SK-N-MC (cell line): ENCODE data around the gene ZBTB7B.

Source experiments
- DNase-seq: peaks from one replicate; pipeline ENCODE4 v3.0.0-alpha.2; 2011; ENCODE audit warnings: low read depth, low spot score
- H3K27ac ChIP-seq: fragments of 200-600 bp; sonication (generic); 2 replicates; pipeline ENCODE4 v1.5.1; 2016; ENCODE audit warnings: mixed run types
- H3K36me3 ChIP-seq: fragments of 200-600 bp; sonication (generic); 2 replicates; pipeline ENCODE4 v1.6.1; 2017; ENCODE audit warnings: antibody characterized with exemption, low read length, mixed read lengths; ENCODE audit not compliant: insufficient read depth
- H3K4me3 ChIP-seq: fragments of 200-600 bp; sonication (generic); 2 replicates; pipeline ENCODE4 v1.5.1; 2016
- H3K9ac ChIP-seq: fragments of 200-600 bp; sonication (generic); 2 replicates; pipeline ENCODE4 v1.8.0; 2017; ENCODE audit warnings: mixed run types, mixed read lengths; ENCODE audit not compliant: insufficient read length
- H3K9me3 ChIP-seq: fragments of 200-600 bp; sonication (generic); 2 replicates; pipeline ENCODE4 v1.6.1; 2017; ENCODE audit warnings: low read depth, mild to moderate bottlenecking, antibody characterized with exemption, low read length, moderate library complexity, mixed read lengths
- EZH2 ChIP-seq: fragments of 200-600 bp; sonication (generic); IDR thresholded peaks from one replicate; pipeline ENCODE4 v1.6.1; 2017; ENCODE audit warnings: antibody characterized with exemption
- FOXP2 ChIP-seq: optimal IDR thresholded peaks from 2 replicates; pipeline ENCODE3; 2011; ENCODE audit warnings: mild to moderate bottlenecking, moderate library complexity; ENCODE audit not compliant: insufficient read depth; ENCODE audit errors: extremely low read length, control extremely low read depth
- POLR2AphosphoS5 ChIP-seq: IDR thresholded peaks from 2 replicates; pipeline ENCODE4 v1.6.1; 2012; ENCODE audit warnings: mild to moderate bottlenecking, low read depth, low read length, borderline replicate concordance

Gene ZBTB7B

GRCh38 chr1:155037851-155038441 is 35.3 kb downstream of the ZBTB7B start:
- Histone ChIP-seq H3K9me3 (no peaks in the 10 kb centered on the region), H3K27ac (no peak overlapping the region), H3K36me3 (no peaks in the 10 kb centered on the region), H3K9ac (no peak overlapping the region), H3K4me3 (no peak overlapping the region)
- TF ChIP-seq EZH2 = no peak
- TF ChIP-seq FOXP2 = no peak
- no peak for TF ChIP-seq POLR2AphosphoS5
- no peak for DNase-seq

DNA sequence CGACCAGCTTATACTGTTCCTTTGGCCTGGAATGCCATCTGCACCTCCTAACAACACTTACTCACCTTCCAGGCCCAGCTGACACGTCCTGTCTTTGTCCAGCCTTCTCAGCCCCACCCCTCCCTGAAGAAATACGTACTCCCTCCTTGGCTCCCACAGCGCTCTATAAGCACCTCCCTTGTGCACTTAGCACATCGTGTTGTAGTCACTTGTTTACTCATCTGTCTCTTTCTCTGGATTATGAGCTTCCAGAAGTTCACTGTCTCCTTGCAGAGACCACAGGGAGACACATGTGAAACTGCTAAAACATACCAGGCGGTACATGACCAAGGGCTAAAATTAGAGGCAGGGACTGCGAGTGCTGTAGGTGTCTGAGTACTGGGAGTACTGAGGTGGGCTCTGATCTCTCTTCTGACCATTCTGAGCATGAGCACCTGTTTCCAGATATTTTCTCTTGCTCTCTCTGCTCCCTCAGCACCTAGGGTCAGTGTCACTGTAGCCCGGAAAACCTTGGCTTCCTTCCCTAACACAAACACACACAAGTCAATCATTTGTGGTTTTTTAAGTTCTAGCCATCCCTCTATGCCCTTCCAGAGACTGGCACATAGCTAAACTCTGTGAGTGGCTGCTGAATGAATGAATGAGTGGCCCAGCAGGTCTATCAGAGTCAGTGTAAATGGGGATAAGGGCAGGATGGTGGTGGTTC is 36.2 kb downstream of the ZBTB7B start:
- no peak overlapping the region for H3K27ac ChIP-seq
- H3K4me3 ChIP-seq = no peak overlapping the region
- DNase-seq = no peak
- H3K36me3 ChIP-seq = no peaks in the 10 kb centered on the region
- no peaks in the 10 kb centered on the region for H3K9me3 ChIP-seq
- H3K9ac ChIP-seq = no peak overlapping the region
- TF ChIP-seq POLR2AphosphoS5 (no peak), EZH2 (no peak), FOXP2 (no peak)

DNA sequence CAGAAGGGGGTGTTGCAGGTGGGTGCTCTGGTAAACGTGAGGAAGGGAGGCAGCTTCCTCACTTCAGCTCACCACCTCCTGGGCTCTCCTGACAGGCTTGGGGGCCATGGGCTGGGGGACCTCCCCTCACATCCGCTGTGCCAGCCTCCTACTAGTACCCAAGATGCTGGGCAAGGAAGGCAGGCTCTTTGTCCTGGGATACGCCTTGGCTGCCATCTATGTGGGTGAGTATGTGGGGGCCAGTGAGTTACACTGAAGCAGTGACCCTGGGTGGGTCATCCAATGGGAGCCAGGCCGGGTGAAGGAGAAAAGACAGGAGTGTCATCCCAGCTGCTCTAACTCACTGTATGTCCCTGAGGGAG is 36.7 kb downstream of the ZBTB7B start:
- no peak overlapping the region for H3K4me3 ChIP-seq
- H3K27ac ChIP-seq = no peak overlapping the region
- H3K36me3 ChIP-seq = no peaks in the 10 kb centered on the region
- TF ChIP-seq FOXP2 (no peak), EZH2 (no peak), POLR2AphosphoS5 (no peak)
- no peak overlapping the region for H3K9ac ChIP-seq
- DNase-seq = no peak
- no peaks in the 10 kb centered on the region for H3K9me3 ChIP-seq

GRCh38 chr1:155040358-155041093 is 37.9 kb downstream of the ZBTB7B start:
- Histone ChIP-seq H3K4me3 (no peak overlapping the region), H3K27ac (no peak overlapping the region), H3K36me3 (no peaks in the 10 kb centered on the region), H3K9ac (no peak overlapping the region), H3K9me3 (no peaks in the 10 kb centered on the region)
- TF ChIP-seq FOXP2 (no peak), POLR2AphosphoS5 (no peak), EZH2 (no peak)
- no peak for DNase-seq

GRCh38 chr1:155042789-155043188 is 40.2 kb downstream of the ZBTB7B start:
- Histone ChIP-seq H3K27ac (no peak overlapping the region), H3K36me3 (no peaks in the 10 kb centered on the region), H3K9me3 (no peaks in the 10 kb centered on the region), H3K9ac (no peak overlapping the region), H3K4me3 (no peak overlapping the region)
- no peak for TF ChIP-seq POLR2AphosphoS5
- TF ChIP-seq FOXP2 = no peak
- no peak for TF ChIP-seq EZH2
- DNase-seq = no peak

GRCh38 chr1:155043301-155043702 is 40.7 kb downstream of the ZBTB7B start:
- Histone ChIP-seq H3K9me3 (no peaks in the 10 kb centered on the region), H3K9ac (no peak overlapping the region), H3K36me3 (no peaks in the 10 kb centered on the region), H3K4me3 (no peak overlapping the region), H3K27ac (no peak overlapping the region)
- no peak for TF ChIP-seq POLR2AphosphoS5
- DNase-seq = no peak

DNA sequence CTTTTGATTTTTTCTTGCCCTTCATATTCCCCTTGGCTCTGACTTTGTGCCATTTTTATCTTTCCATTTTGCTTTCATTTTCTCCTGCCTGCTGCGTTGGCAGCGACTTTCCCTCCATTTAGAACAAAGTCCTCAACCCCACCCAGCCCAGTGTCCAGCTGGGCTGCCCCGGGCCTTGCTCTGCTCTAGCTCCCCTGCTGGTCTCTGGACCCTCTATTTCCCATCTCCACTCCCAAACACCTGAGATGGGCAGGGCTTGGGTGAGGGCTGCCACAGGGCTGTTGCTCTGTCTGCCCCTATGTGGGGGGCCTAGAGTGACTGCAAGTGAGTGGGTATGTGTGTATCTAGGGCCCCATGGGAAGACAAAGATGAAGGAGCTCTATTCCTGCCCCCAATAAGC is 41.2 kb downstream of the ZBTB7B start:
- no peaks in the 10 kb centered on the region for H3K9me3 ChIP-seq
- DNase-seq = no peak

GRCh38 chr1:155044365-155044764 is 41.8 kb downstream of the ZBTB7B start:
- Histone ChIP-seq H3K27ac (no peak overlapping the region), H3K9ac (no peak overlapping the region), H3K36me3 (no peaks in the 10 kb centered on the region), H3K9me3 (no peaks in the 10 kb centered on the region), H3K4me3 (no peak overlapping the region)
- TF ChIP-seq POLR2AphosphoS5 (no peak), FOXP2 (no peak), EZH2 (no peak)
- no peak for DNase-seq

More for the DNA sequence above, 41.2 kb downstream of the ZBTB7B start:
- no peak overlapping the region for H3K27ac ChIP-seq
- no peak overlapping the region for H3K4me3 ChIP-seq
- TF ChIP-seq FOXP2 = no peak
- H3K9ac ChIP-seq = no peak overlapping the region
- no peaks in the 10 kb centered on the region for H3K36me3 ChIP-seq
